ENCODE measurements around the gene CDH4.

The CDH4 gene

GRCh38 chr20:61699495-61700374 is 447.7 kb downstream of the CDH4 start:
- DNase-seq: no peak

GRCh38 chr20:61700595-61701140 is 448.6 kb downstream of the CDH4 start:
- DNase-seq: no peak

GRCh38 chr20:61701401-61701800 is 449.3 kb downstream of the CDH4 start:
- no peak for DNase-seq

- DNase-seq: no peak
Observed at GRCh38 chr20:61701802-61702201, 449.7 kb downstream of the CDH4 start.

GRCh38 chr20:61702246-61702645 is 450.2 kb downstream of the CDH4 start:
- no peak for DNase-seq

- DNase-seq: no peak
Observed at GRCh38 chr20:61704661-61705060, 452.6 kb downstream of the CDH4 start.

- DNase-seq: no peak
Observed at GRCh38 chr20:61705386-61706258, 453.6 kb downstream of the CDH4 start.

- no peak for DNase-seq
Observed at GRCh38 chr20:61706259-61706961, 454.3 kb downstream of the CDH4 start.

GRCh38 chr20:61708891-61709290 is 456.8 kb downstream of the CDH4 start:
- DNase-seq: no peak

GRCh38 chr20:61710108-61710507 is 458.0 kb downstream of the CDH4 start:
- no peak for DNase-seq

GRCh38 chr20:61712688-61713087 is 460.6 kb downstream of the CDH4 start:
- DNase-seq: no peak

- DNase-seq: no peak
Observed at GRCh38 chr20:61718361-61719005, 466.4 kb downstream of the CDH4 start.

- no peak for DNase-seq
Observed at GRCh38 chr20:61719691-61720347, 467.8 kb downstream of the CDH4 start.

- DNase-seq: no peak
Observed at GRCh38 chr20:61720348-61720696, 468.3 kb downstream of the CDH4 start.

- DNase-seq: peak; percentile 14
Observed at GRCh38 chr20:61722146-61722678, 470.2 kb downstream of the CDH4 start.

- DNase-seq: no peak
Observed at GRCh38 chr20:61723529-61724257, 471.6 kb downstream of the CDH4 start.

GRCh38 chr20:61724376-61724775 is 472.3 kb downstream of the CDH4 start:
- DNase-seq: no peak

- no peak for DNase-seq
Observed at GRCh38 chr20:61725145-61725544, 473.1 kb downstream of the CDH4 start.

GRCh38 chr20:61725966-61726365 is 473.9 kb downstream of the CDH4 start:
- DNase-seq: no peak

GRCh38 chr20:61726979-61727378 is 474.9 kb downstream of the CDH4 start:
- DNase-seq: no peak

- no peak for DNase-seq
Observed at GRCh38 chr20:61727761-61728160, 475.7 kb downstream of the CDH4 start.
